Posterior cingulate gyrus (tissue), 11 donors: ENCODE measurements around the gene ZMIZ2.
"Not testable (repeated sequence)": the region's sequence is repeated elsewhere in the genome, so short reads cannot be mapped to it uniquely, and the experiment has no call there.

Experiments
- DNase-seq, 10 donors: peaks; one replicate each; pipeline versions ENCODE4 v3.0.0 to v3.0.0-alpha.2; 2020 to 2021; ENCODE audit warnings: mixed read lengths in 3 of 10
- intact Hi-C: fragments of 100-400 bp; cut with DNase I; formaldehyde crosslinking; loops from one replicate; pipeline ENCODE4 v1.15.1; 2023

Gene ZMIZ2

GRCh38 chr7:44769376-44769775 lies 20.7 kb downstream of the ZMIZ2 start:
- intact Hi-C loops = no loop called here
- peak in 1 of 10 donors; percentile 84 for DNase-seq

GRCh38 chr7:44769776-44770294 lies 21.2 kb downstream of the ZMIZ2 start:
- intact Hi-C loops = no loop called here
- DNase-seq = no peak

- no peak for DNase-seq
- intact Hi-C loops = no loop called here
Observed at GRCh38 chr7:44771358-44771757, 22.7 kb downstream of the ZMIZ2 start.

- intact Hi-C loops = no loop called here
Observed at GRCh38 chr7:44772440-44772839, 23.8 kb downstream of the ZMIZ2 start.

GRCh38 chr7:44772867-44773266 lies 24.2 kb downstream of the ZMIZ2 start:
- intact Hi-C loops = no loop called here
- DNase-seq = no peak

More at GRCh38 chr7:44772440-44772839, 23.8 kb downstream of the ZMIZ2 start:
- DNase-seq = no peak

GRCh38 chr7:44774486-44774885 lies 25.8 kb downstream of the ZMIZ2 start:
- DNase-seq, intact Hi-C loops: not testable (repeated sequence)

GRCh38 chr7:44775383-44776107 lies 26.9 kb downstream of the ZMIZ2 start:
- intact Hi-C loops = no loop called here
- peak in 1 of 10 donors; percentile 56 for DNase-seq

GRCh38 chr7:44776211-44776610 lies 27.6 kb downstream of the ZMIZ2 start:
- intact Hi-C loops = no loop called here
- DNase-seq = peak in 1 of 10 donors; percentile 27

GRCh38 chr7:44782460-44782859 lies 33.8 kb downstream of the ZMIZ2 start:
- DNase-seq = no peak
- intact Hi-C loops = no loop called here

- intact Hi-C loops = no loop called here
- DNase-seq = no peak
Observed at GRCh38 chr7:44783407-44783806, 34.8 kb downstream of the ZMIZ2 start.

- peak in 1 of 10 donors; percentile 13 for DNase-seq
- intact Hi-C loops = no loop called here
Observed at GRCh38 chr7:44784364-44784763, 35.7 kb downstream of the ZMIZ2 start.

GRCh38 chr7:44785218-44785617 lies 36.6 kb downstream of the ZMIZ2 start:
- DNase-seq, intact Hi-C loops: not testable (repeated sequence)

- intact Hi-C loops = no loop called here
- no peak for DNase-seq
Observed at GRCh38 chr7:44787041-44787440, 38.4 kb downstream of the ZMIZ2 start.

GRCh38 chr7:44787762-44788161 lies 39.1 kb downstream of the ZMIZ2 start:
- no peak for DNase-seq
- intact Hi-C loops = no loop called here

- DNase-seq = peak in 1 of 10 donors; percentile 68
- intact Hi-C loops = no loop called here
Observed at GRCh38 chr7:44789990-44790389, 41.3 kb downstream of the ZMIZ2 start.

- DNase-seq = peak in 1 of 10 donors; percentile 10
- intact Hi-C loops = no loop called here
Observed at GRCh38 chr7:44791278-44792219, 42.9 kb downstream of the ZMIZ2 start.

- intact Hi-C loops = no loop called here
- DNase-seq = peak in 1 of 10 donors; percentile 5
Observed at GRCh38 chr7:44793919-44794318, 45.3 kb downstream of the ZMIZ2 start.

- no peak for DNase-seq
- intact Hi-C loops = no loop called here
Observed at GRCh38 chr7:44794331-44794730, 45.7 kb downstream of the ZMIZ2 start.

GRCh38 chr7:44796034-44796503 lies 47.4 kb downstream of the ZMIZ2 start:
- intact Hi-C loops = loop anchor here (2.0 to 5.0 kb wide), 4 partner anchors 47 to 214 kb away; partner anchors contain the start of genes H2AZ2, OGDH, TMED4 and ZMIZ2
- no peak for DNase-seq

GRCh38 chr7:44796504-44797328 lies 48.1 kb downstream of the ZMIZ2 start, which contains the start of gene PPIA:
PPIA (plus strand) TSS chr7:44796681; CDS start chr7:44796725, 44 bp downstream.
- peak; percentile 97 to 100 (median 98) for DNase-seq
- intact Hi-C loops = loop anchor here (2.0 to 5.0 kb wide), 4 partner anchors 48 to 214 kb away; partner anchors contain the start of genes H2AZ2, OGDH, TMED4 and ZMIZ2
